HG02981 (cell line): Measurements from ENCODE around the gene FOXC2.

Experiments
- ATAC-seq: cut with Tn5 transposase; IDR thresholded peaks from one replicate; pipeline ENCODE4 v1.9.1; 2021; ENCODE audit warnings: mild to moderate bottlenecking, moderate library complexity; ENCODE audit not compliant: unreplicated experiment

FOXC2 gene

DNA sequence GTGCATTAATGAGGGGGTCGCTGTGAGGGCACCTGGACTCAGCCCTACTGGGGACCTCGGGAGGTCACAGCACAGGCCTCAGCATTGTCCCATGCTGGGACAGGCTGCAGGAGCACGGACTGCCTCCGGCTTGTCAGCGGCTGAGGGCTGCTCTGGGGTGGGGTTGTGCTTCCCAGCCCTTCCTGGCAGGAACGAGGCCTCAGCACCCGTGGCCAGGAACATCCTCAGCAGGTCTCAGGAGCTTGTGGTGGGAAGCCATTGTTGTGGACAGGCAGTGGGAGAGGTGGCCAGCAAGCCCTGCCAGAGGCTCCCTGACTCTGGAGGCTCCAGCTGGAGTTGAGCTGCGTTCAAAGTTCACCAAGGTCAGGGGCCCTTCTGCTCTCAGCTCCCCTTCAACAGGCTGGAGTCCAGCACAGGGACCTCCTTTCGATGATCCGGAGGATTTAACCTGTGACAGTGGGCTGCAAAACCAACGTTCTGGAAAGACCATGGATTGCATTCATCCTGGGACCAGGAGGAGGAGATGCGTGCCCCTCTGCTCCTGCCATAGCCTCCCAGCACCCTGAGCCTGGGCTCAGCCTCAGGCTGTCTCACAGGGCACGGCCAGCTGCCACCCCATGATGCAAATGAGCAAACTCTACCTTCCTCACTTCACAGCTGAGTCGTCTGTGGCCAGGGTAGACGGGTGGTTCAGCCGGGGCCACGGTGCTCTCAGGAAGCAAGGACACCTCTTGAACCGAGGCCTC is 44.3 kb downstream of the FOXC2 start:
- ATAC-seq: no peak

DNA sequence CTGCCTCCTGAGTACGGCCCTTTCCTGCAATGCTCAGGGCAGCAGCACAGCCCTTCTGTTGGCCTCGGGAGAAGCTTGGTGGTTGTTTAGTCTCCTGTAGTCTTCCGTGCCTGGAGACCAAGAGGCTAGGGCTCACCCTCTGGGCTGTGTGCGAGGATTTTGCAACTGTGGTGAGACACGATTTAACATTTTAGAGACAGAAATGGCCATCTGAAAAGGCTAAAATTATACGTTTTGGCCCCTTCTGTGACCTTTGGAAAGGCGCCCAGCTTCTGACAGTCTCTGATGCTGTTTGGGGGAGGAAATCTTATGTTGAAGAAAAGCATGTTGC is 44.9 kb downstream of the FOXC2 start:
- no peak for ATAC-seq

DNA sequence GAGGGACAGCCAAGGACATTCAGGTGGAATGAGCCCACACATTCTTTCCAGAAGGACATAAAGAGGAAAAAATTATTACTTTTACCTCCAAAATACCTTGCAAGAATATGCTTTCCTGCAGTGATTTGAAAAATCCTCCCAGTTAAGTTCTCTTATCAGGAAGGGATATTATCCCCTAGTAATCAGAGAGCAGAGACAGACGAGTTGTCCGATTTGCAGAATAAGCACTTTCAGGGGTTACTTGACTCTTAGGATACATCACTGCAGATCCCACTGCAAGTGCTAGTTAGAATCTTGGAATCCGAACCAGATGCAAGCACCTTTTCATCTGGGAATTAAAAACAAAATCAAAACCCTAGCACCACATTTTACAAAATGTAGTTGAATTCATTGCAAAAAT is 45.3 kb downstream of the FOXC2 start:
- no peak for ATAC-seq

DNA sequence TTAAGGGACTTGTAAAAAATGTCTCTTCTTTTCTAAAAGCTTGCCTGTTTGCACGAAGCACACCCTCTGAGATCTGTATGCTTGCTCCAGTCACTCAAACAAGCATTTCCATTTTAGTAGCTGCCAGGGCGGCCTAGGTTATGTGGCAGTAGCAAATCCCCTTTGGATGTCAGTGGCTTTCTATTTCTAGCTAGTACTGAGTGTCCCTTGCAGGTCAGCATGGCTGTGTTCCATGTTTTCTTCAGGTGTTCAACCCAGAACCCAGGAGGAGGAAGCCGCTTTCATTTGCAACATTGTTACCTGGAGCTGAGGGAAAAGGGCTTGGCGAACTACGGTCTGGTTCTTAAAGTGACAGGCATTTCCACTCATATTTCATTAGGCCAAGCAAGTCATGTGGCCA is 48.1 kb downstream of the FOXC2 start:
- no peak for ATAC-seq

DNA sequence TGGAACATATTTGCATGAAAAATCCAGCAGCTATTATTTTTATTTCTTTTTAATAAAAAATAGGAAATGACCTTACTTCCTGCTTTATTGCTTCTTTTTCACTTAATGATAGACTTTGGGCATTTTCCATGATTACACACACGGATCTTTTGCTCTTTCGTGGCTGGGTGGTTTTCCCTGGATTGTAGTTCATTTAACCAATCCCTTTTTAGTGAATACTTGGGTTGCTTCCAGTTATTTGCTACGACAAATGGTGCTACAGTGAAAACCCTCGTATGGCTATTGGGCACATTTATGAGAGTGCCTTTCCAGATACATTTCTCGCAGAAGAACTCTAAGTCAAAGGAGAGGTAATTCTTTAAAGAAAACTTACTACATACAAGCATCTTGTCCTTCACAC is 50.3 kb downstream of the FOXC2 start:
- no peak for ATAC-seq

DNA sequence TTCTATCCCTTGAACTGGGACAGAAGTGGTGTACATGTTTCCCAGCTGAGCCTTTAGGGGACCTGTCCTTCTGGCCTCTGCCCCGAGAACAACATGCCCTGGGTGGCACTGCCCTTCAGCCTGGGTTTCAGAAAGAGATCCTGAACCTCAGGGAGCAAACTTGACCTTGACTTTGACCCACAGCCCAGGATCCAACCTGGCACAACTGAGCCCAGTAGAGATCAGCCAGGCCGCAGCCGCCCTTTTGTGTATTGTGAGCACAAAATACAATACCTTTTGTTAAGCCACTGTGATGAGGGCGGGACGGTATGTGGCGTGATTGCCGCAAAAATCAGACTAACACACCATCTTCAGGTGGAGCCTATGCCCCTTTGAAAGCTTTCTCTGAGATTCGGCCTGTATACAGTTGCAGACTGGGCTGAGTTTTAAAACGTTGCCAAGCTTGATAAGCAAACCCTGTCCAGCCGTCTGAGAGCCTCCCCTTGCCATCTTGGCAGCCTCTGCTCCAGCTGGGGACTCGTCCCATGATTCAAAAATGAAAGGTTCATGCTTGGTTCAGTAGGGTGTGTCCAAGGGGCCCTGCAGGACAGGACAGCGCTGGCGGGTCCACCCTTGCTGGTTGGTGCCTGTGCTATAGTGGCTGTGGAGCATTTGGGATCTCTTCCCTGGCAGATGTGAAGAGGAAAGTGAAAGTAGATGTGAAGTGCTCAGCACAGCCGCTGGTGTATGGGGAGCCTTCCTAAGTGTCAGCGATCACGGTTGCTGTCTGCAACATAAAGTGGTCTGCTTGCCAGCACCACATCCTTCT is 52.0 kb downstream of the FOXC2 start:
- ATAC-seq: no peak
